Right lobe of liver (tissue), 4 donors: Measurements from ENCODE around the gene G3BP2.

Experiments used
- POLR2A ChIP-seq: fragments of 450-650 bp; IDR thresholded peaks from one replicate; pipeline ENCODE4 v1.6.1; 2017; ENCODE audit warnings: antibody characterized with exemption, mild to moderate bottlenecking
- TF ChIP-seq, protein P1 (sequence below), 4 donors: fragments of 200-600 bp in 3 of 4; fragments of 450-650 bp in 1 of 4; IDR thresholded peaks; one replicate each; pipeline versions ENCODE4 v1.5.1 to v1.8.0; 2016 to 2022; ENCODE audit warnings: antibody characterized with exemption in 4 of 4, mild to moderate bottlenecking in 2 of 4
- donor health status: DM: no; HTN: no; CAD: no.
- donor health status: DM: no; HTN: no; CAD: no.
- donor health status: DM: no; HTN: yes; CAD: no.

DNA sequence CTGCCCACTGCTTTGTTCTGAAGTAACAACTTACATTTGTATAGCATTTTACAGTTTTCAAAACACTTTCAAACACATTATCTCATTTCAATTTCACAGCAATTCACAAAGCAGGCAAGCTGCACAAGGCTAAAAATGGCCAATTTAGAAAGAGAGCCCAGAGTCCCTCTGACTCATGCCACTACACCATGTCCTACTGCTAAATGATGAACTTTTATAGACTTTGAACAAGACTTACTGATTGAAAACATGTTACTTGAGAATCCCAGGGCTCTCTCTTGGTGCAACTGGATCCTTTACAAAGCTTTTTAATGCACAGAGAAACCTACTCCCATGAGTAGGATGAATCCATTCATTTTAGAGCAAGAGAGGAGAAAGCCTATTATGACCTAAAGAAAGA is 5.8 kb upstream of the G3BP2 start:
- TF ChIP-seq, protein P1, sequence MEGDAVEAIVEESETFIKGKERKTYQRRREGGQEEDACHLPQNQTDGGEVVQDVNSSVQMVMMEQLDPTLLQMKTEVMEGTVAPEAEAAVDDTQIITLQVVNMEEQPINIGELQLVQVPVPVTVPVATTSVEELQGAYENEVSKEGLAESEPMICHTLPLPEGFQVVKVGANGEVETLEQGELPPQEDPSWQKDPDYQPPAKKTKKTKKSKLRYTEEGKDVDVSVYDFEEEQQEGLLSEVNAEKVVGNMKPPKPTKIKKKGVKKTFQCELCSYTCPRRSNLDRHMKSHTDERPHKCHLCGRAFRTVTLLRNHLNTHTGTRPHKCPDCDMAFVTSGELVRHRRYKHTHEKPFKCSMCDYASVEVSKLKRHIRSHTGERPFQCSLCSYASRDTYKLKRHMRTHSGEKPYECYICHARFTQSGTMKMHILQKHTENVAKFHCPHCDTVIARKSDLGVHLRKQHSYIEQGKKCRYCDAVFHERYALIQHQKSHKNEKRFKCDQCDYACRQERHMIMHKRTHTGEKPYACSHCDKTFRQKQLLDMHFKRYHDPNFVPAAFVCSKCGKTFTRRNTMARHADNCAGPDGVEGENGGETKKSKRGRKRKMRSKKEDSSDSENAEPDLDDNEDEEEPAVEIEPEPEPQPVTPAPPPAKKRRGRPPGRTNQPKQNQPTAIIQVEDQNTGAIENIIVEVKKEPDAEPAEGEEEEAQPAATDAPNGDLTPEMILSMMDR (IDR thresholded peaks at IDR 0.05), result no peak
- TF ChIP-seq POLR2A, result no peak
